ENCODE data around the gene AMPD2. TPM values are rescaled to one million over a fixed set of nuclear protein-coding genes. Genes with fewer than 3 reads are reported as not detected.
A peak's percentile ranks its signal among the peaks of the same experiment; 100 is the strongest.

Gene AMPD2
- total RNA-seq, 2 experiments from 2014 or later = 170 to 191 TPM

GRCh38 chr1:109623601-109624161, 4.0 kb downstream of the AMPD2 start:
- Histone ChIP-seq H3K27ac (ENCODE audit: low read depth in 1 of 2, low read length in 2 of 2) (peak overlapping the region; percentile 26 to 58), H3K9me3 (ENCODE audit: control insufficient read depth in 1 of 2, insufficient read depth in 1 of 2, low read length in 2 of 2) (no peaks in the 10 kb centered on the region), H3K27me3 (ENCODE audit: control insufficient read depth in 1 of 2, insufficient read depth in 2 of 2, low read length in 2 of 2) (no peaks in the 10 kb centered on the region), H3K4me3 (ENCODE audit: low read length) (peak overlapping the region; percentile 22), H3K4me1 (ENCODE audit: insufficient read depth, low read length) (peaks cover 59% of the 10 kb centered on the region), H3K36me3 (ENCODE audit: insufficient read depth, low read length) (peaks cover 35% of the 10 kb centered on the region)
- H3K4me1 Mint-ChIP-seq (ENCODE audit: low read depth) = peaks cover 64% of the 10 kb centered on the region
- ChIA-PET POLR2A (interaction anchor here (0.7 to 3.1 kb wide), 5 partner anchors 15 to 77 kb away, joined by 3 to 20 read pairs (median 4); partner anchors contain the start of genes GNAI3 and GSTM4), CTCF (interaction anchor here (1.5 to 1.8 kb wide), 2 partner anchors 16 to 78 kb away, joined by 4 to 9 read pairs; no protein-coding TSS in a partner anchor)
- peak overlapping the region; percentile 89 for H3K27ac Mint-ChIP-seq
- no peak for ATAC-seq (ENCODE audit: poor library complexity)
- H3K9me3 Mint-ChIP-seq = no peaks in the 10 kb centered on the region
- intact Hi-C loops (cut with DNase I, micrococcal nuclease) = loop anchor here (5.0 to 10.0 kb wide), 5 partner anchors 131 to 409 kb away; partner anchors contain the start of genes ATXN7L2 (in 1 of the 2), CYB561D1 (in 1 of the 2), PSMA5 (in 1 of the 2) and PSRC1 (in 1 of the 2)
- no peaks in the 10 kb centered on the region for H3K27me3 Mint-ChIP-seq
- peak overlapping the region; percentile 99 for H3K4me3 Mint-ChIP-seq
- no peak for TF ChIP-seq CTCF (IDR thresholded peaks at IDR 0.05)
- no peak for DNase-seq
- peaks cover 33% of the 10 kb centered on the region for H3K36me3 Mint-ChIP-seq (ENCODE audit: low read depth)

DNA sequence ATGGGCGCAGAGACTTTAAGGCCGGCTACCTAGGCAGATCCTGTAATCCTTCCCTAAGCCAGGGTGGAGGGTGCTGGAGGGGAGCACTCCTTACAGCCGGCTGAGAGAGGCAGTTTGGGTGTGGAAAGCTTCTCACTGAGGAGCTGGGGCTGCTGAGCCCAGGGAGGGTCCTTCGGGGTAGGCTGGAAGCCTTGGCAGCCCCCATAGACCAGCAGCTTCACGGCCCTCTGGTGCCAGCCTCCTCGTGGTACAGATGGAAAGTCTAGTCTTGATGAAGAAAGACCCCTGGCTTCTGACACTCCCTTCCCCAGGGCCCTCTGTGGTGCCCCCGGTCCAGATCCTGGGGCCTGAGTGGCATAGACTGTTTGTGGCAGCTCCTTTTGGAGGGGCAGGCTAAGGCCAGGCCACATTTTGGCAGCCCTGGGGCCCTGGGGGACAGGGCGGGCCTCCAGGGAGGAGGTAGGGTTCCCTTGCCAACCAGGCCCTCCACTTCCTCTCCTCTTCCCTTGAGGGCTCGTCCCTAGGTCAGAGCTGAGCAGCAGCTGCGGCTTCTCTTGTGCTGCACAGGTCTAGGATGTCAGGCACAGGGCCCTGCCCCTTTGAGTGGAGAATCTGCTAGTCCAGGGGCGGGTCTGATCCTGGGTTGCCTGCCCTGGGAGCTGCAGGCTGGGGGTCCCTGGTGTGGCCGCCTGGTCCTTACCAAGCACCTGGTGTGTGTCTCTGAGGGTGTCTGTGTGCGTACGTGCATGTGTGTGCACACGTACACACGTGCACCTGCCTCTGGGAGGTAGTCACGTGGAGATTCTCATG, 4.8 kb downstream of the AMPD2 start:
- H3K27me3 Mint-ChIP-seq = no peaks in the 10 kb centered on the region
- intact Hi-C loops (cut with DNase I, micrococcal nuclease) = loop anchor here (5.0 to 10.0 kb wide), 5 partner anchors 132 to 410 kb away; partner anchors contain the start of genes ATXN7L2 (in 1 of the 2), CYB561D1 (in 1 of the 2), PSMA5 (in 1 of the 2) and PSRC1 (in 1 of the 2)
- no peaks in the 10 kb centered on the region for H3K9me3 ChIP-seq (ENCODE audit: control insufficient read depth in 1 of 2, insufficient read depth in 1 of 2, low read length in 2 of 2)
- no peak for TF ChIP-seq CTCF (IDR thresholded peaks at IDR 0.05)
- ATAC-seq (ENCODE audit: poor library complexity) = no peak
- POLR2A ChIA-PET = interaction anchor here (0.7 to 3.1 kb wide), 6 partner anchors 8 to 78 kb away, joined by 3 to 20 read pairs (median 4); partner anchors contain the start of genes GNAI3 and GSTM4
- peak overlapping the region; percentile 26 to 58 for H3K27ac ChIP-seq (ENCODE audit: low read depth in 1 of 2, low read length in 2 of 2)
- peaks cover 39% of the 10 kb centered on the region for H3K36me3 Mint-ChIP-seq (ENCODE audit: low read depth)
- peaks cover 42% of the 10 kb centered on the region for H3K36me3 ChIP-seq (ENCODE audit: insufficient read depth, low read length)
- peak in 3 of 14 experiments; percentile 31 to 40 (median 38) for DNase-seq
- H3K27ac Mint-ChIP-seq = peak overlapping the region; percentile 89
- peak overlapping the region; percentile 22 for H3K4me3 ChIP-seq (ENCODE audit: low read length)
- no peaks in the 10 kb centered on the region for H3K9me3 Mint-ChIP-seq
- CTCF ChIA-PET = interaction anchor here (1.5 to 1.8 kb wide), 2 partner anchors 16 to 78 kb away, joined by 4 to 9 read pairs; no protein-coding TSS in a partner anchor
- peaks cover 52% of the 10 kb centered on the region for H3K4me1 ChIP-seq (ENCODE audit: insufficient read depth, low read length)
- H3K27me3 ChIP-seq (ENCODE audit: control insufficient read depth in 1 of 2, insufficient read depth in 2 of 2, low read length in 2 of 2) = no peaks in the 10 kb centered on the region
- peak overlapping the region; percentile 54 for H3K4me3 Mint-ChIP-seq
- H3K4me1 Mint-ChIP-seq (ENCODE audit: low read depth) = peaks cover 57% of the 10 kb centered on the region

DNA sequence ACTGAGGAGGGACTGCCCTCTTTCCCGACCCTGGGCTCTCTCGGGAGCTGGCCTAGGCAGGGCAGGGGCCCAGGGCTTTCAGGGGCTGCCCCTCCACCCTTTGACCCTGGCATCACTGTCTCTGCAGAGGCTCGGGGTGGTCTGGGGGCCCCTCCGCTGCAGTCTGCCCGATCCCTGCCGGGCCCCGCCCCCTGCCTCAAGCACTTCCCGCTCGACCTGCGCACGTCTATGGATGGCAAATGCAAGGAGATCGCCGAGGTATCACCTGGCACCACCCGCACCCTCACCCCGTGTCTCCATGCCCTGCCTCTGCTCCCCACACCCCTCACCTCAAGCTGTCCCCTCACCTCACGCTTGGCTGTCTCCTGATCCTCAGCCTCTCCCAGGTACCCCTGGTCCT, 5.5 kb downstream of the AMPD2 start:
- Mint-ChIP-seq H3K9me3 (no peaks in the 10 kb centered on the region), H3K27ac (peak overlapping the region; percentile 89), H3K4me3 (no peak overlapping the region), H3K4me1 (ENCODE audit: low read depth) (peaks cover 54% of the 10 kb centered on the region), H3K36me3 (ENCODE audit: low read depth) (peaks cover 43% of the 10 kb centered on the region), H3K27me3 (no peaks in the 10 kb centered on the region)
- Histone ChIP-seq H3K27ac (ENCODE audit: low read depth in 1 of 2, low read length in 2 of 2) (peak overlapping the region in 1 of 2 donors; percentile 58), H3K4me1 (ENCODE audit: insufficient read depth, low read length) (peaks cover 44% of the 10 kb centered on the region), H3K27me3 (ENCODE audit: control insufficient read depth in 1 of 2, insufficient read depth in 2 of 2, low read length in 2 of 2) (no peaks in the 10 kb centered on the region), H3K9me3 (ENCODE audit: control insufficient read depth in 1 of 2, insufficient read depth in 1 of 2, low read length in 2 of 2) (no peaks in the 10 kb centered on the region), H3K4me3 (ENCODE audit: low read length) (no peak overlapping the region), H3K36me3 (ENCODE audit: insufficient read depth, low read length) (peaks cover 50% of the 10 kb centered on the region)
- intact Hi-C loops (cut with DNase I, micrococcal nuclease) = loop anchor here in 1 of 2 experiments (10.0 kb wide), 1 partner anchor 410 kb away; the partner anchor contains the start of gene SARS1
- TF ChIP-seq CTCF (IDR thresholded peaks at IDR 0.05) = no peak
- ATAC-seq (ENCODE audit: poor library complexity) = no peak
- CTCF ChIA-PET = interaction anchor here (1.8 kb wide), 1 partner anchor 79 kb away, joined by 4 read pairs; no protein-coding TSS in a partner anchor
- no peak for DNase-seq
- POLR2A ChIA-PET = interaction anchor here (1.0 to 3.1 kb wide), 3 partner anchors 9 to 77 kb away, joined by 4 to 20 read pairs (median 4); partner anchors contain the start of gene GNAI3
